GM12878 (cell line): ENCODE measurements around the gene FTH1. TPM values are rescaled to one million over a fixed set of nuclear protein-coding genes. Genes with fewer than 3 reads are reported as not detected.

Experiments used
- ATF3 ChIP-seq: IDR thresholded peaks from 2 replicates; pipeline ENCODE4 v1.6.1; 2011; ENCODE audit warnings: low read depth, mild to moderate bottlenecking, low read length, moderate library complexity, borderline replicate concordance; ENCODE audit errors: extremely low read depth
- CBX5 ChIP-seq: sonication (generic); IDR thresholded peaks from 2 replicates; pipeline ENCODE4 v1.6.1; 2016; ENCODE audit warnings: low read depth, moderate library complexity, mild to moderate bottlenecking, inconsistent platforms
- CREB1 ChIP-seq: IDR thresholded peaks from 2 replicates; pipeline ENCODE4 v1.6.1; 2012; ENCODE audit warnings: low read depth, mild to moderate bottlenecking, inconsistent platforms
- CUX1 ChIP-seq: IDR thresholded peaks from 2 replicates; pipeline ENCODE4 v1.6.1; 2012; ENCODE audit warnings: improper control_type of control experiment, low read depth, low read length; ENCODE audit not compliant: insufficient replicate concordance
- DPF2 ChIP-seq: fragments of 450-650 bp; IDR thresholded peaks from 2 replicates; pipeline ENCODE4 v1.6.1; 2017; ENCODE audit warnings: mild to moderate bottlenecking
- EED ChIP-seq: sonication (generic); IDR thresholded peaks from 2 replicates; pipeline ENCODE4 v1.6.1; 2016; ENCODE audit warnings: antibody characterized with exemption, low read depth
- FOXK2 ChIP-seq: fragments of 450-650 bp; IDR thresholded peaks from 2 replicates; pipeline ENCODE4 v1.6.1; 2017; ENCODE audit warnings: mild to moderate bottlenecking, moderate library complexity
- GABPA ChIP-seq: IDR thresholded peaks from 2 replicates; pipeline ENCODE4 v1.6.1; 2014; ENCODE audit warnings: antibody characterized with exemption, low read depth, mild to moderate bottlenecking, inconsistent platforms
- IKZF1 ChIP-seq: fragments of 450-650 bp; conservative IDR thresholded peaks from 2 replicates; pipeline ENCODE4 v1.6.1; 2017; ENCODE audit warnings: antibody characterized with exemption, mild to moderate bottlenecking
- JUND ChIP-seq: IDR thresholded peaks from 2 replicates; pipeline ENCODE4 v1.6.1; 2012; ENCODE audit warnings: low read depth, mild to moderate bottlenecking, low read length, improper control_type of control experiment, moderate library complexity
- MTA3 ChIP-seq: IDR thresholded peaks from 2 replicates; pipeline ENCODE4 v1.6.1; 2012; ENCODE audit warnings: low read length, inconsistent platforms, borderline replicate concordance
- PBX3 ChIP-seq: IDR thresholded peaks from 2 replicates; pipeline ENCODE4 v1.6.1; 2011; ENCODE audit warnings: mild to moderate bottlenecking, low read depth, low read length, moderate library complexity; ENCODE audit not compliant: insufficient replicate concordance
- RUNX3 ChIP-seq: IDR thresholded peaks from 2 replicates; pipeline ENCODE4 v1.6.1; 2012; ENCODE audit warnings: low read length, inconsistent platforms
- SKIL ChIP-seq: fragments of 450-650 bp; IDR thresholded peaks from 2 replicates; pipeline ENCODE4 v1.6.1; 2017; ENCODE audit warnings: mild to moderate bottlenecking, low read depth, inconsistent platforms; ENCODE audit not compliant: poor library complexity, severe bottlenecking
- TBL1XR1 ChIP-seq: IDR thresholded peaks from 2 replicates; pipeline ENCODE4 v1.6.1; 2012; ENCODE audit warnings: low read depth, low read length, improper control_type of control experiment
- ZNF687 ChIP-seq: fragments of 450-650 bp; IDR thresholded peaks from 2 replicates; pipeline ENCODE4 v1.6.1; 2017; ENCODE audit warnings: mild to moderate bottlenecking, moderate library complexity
- polyA plus RNA-seq, 11 experiments: library from polyadenylated mRNA; depleted of rRNA in 4 of 11; unstranded in 6 of 11; stranded (reverse) in 5 of 11; fragments of >200 nt; fragmentation: Nextera tagmentation in 4 of 11; fragmentation: Illumina TruSeq in 1 of 11; extraction: Ambion mirVana in 4 of 11; extraction: Trizol in 1 of 11; gene quantifications; 1 replicate in 1 of 11; 2 replicates in 10 of 11; pipeline versions ENCODE4 v1.2.1 to v1.2.3, GENCODE V29; 2011 to 2016; ENCODE audit warnings: inconsistent platforms in 2 of 11, missing spikeins in 2 of 11, low read depth in 1 of 11
- total RNA-seq, 4 experiments: library from RNA; depleted of rRNA in 3 of 4; stranded (reverse); fragments of >200 nt in 3 of 4; fragmentation: Illumina TruSeq in 1 of 4; extraction: Trizol in 1 of 4; gene quantifications; 2 replicates each; pipeline versions ENCODE4 v1.2.1 to v1.2.3, GENCODE V29; 2013 to 2021

Gene FTH1
- total and polyA plus RNA-seq, 10 of the 15 experiments (the other 5 are each of a cell fraction or from before 2014, with no cell fraction given), result 289 to 4,154 (median 960) TPM

GRCh38 chr11:61963282-61964057 is 4.0 kb downstream of the FTH1 start (continued):
- TF ChIP-seq CBX5 (peak; percentile 37; the same call in 1 of the 2 replicates), TBL1XR1 (0 out of 2 replicates have a peak, but pooled peaks have one; percentile 17), SKIL (peak; percentile 54), CREB1 (peak; percentile 25; the same call in 1 of the 2 replicates), EED (peak; percentile 25; the same call in 1 of the 2 replicates), ATF3 (no peak), RUNX3 (peak; percentile 32), DPF2 (peak; percentile 72; the same call in 1 of the 2 replicates), JUND (no peak), ZNF687 (peak; percentile 66; the same call in 1 of the 2 replicates), CUX1 (no peak), IKZF1 (peak; percentile 85), PBX3 (peak; percentile 29), MTA3 (peak; percentile 97), GABPA (0 out of 2 replicates have a peak, but pooled peaks have one; percentile 21), FOXK2 (peak; percentile 49; the same call in 1 of the 2 replicates)
